PC-3 (cell line): ENCODE measurements around the gene LAMA3.

Experiments used
- CTCF ChIP-seq: fragments of 300-600 bp; sonication (generic); conservative IDR thresholded peaks from 2 replicates; pipeline ENCODE4 v1.5.1; 2017; ENCODE audit warnings: antibody characterized with exemption, low read depth, mild to moderate bottlenecking, low read length
- EZH2 ChIP-seq: fragments of 300-600 bp; sonication (generic); IDR thresholded peaks from one replicate; pipeline ENCODE4 v1.6.1; 2017; ENCODE audit warnings: antibody characterized with exemption, mild to moderate bottlenecking, low read length; ENCODE audit not compliant: unreplicated experiment

GRCh38 chr18:23885750-23886149 is 196.5 kb downstream of the LAMA3 start:
- TF ChIP-seq EZH2 = no peak
- no peak for TF ChIP-seq CTCF
